GM18507 (cell line): ENCODE data around the gene AUNIP.
"Not testable (repeated sequence)": the region's sequence is repeated elsewhere in the genome, so short reads cannot be mapped to it uniquely, and the experiment has no call there.

Source experiments
- DNase-seq: peaks from one replicate; pipeline ENCODE4 v3.0.0; 2011; ENCODE audit warnings: low read depth; ENCODE audit not compliant: insufficient read length; ENCODE audit errors: extremely low spot score
- FAIRE-seq: peaks from 2 replicates; lab custom pipeline; 2011; peaks lifted over from hg19 to GRCh38; lab: Jason Lieb, UNC

AUNIP gene

GRCh38 chr1:25870614-25871013, 11.4 kb upstream of the AUNIP start:
- FAIRE-seq, result no peak
- no peak for DNase-seq

- no peak for FAIRE-seq
- DNase-seq, result no peak
Observed at GRCh38 chr1:25869909-25870606, 10.8 kb upstream of the AUNIP start.

- no peak for FAIRE-seq
- DNase-seq, result no peak
Observed at GRCh38 chr1:25867210-25867991, 8.1 kb upstream of the AUNIP start.

GRCh38 chr1:25866288-25866687, 7.0 kb upstream of the AUNIP start:
- FAIRE-seq, result no peak
- no peak for DNase-seq

GRCh38 chr1:25864434-25864833, 5.2 kb upstream of the AUNIP start:
- FAIRE-seq (no peak), DNase-seq (no peak)

GRCh38 chr1:25863486-25864262, 4.4 kb upstream of the AUNIP start:
- DNase-seq (no peak), FAIRE-seq (no peak)

GRCh38 chr1:25862785-25863485, 3.7 kb upstream of the AUNIP start:
- FAIRE-seq (no peak), DNase-seq (no peak)

- DNase-seq, result no peak
- FAIRE-seq, result no peak
Observed at GRCh38 chr1:25861316-25862286, 2.3 kb upstream of the AUNIP start.

GRCh38 chr1:25858494-25858893, 763 bp downstream of the AUNIP start:
- FAIRE-seq, result no peak
- DNase-seq, result no peak

- no peak for FAIRE-seq
- DNase-seq, result no peak
Observed at GRCh38 chr1:25856856-25857255, 2.4 kb downstream of the AUNIP start.

- FAIRE-seq (no peak), DNase-seq (no peak)
Observed at GRCh38 chr1:25854554-25854953, 4.7 kb downstream of the AUNIP start.

- FAIRE-seq (no peak), DNase-seq (no peak)
Observed at GRCh38 chr1:25848531-25848930, 10.7 kb downstream of the AUNIP start.

GRCh38 chr1:25847929-25848328, 11.3 kb downstream of the AUNIP start:
- no peak for FAIRE-seq

GRCh38 chr1:25845664-25846063, 13.6 kb downstream of the AUNIP start:
- DNase-seq (no peak), FAIRE-seq (no peak)

More at GRCh38 chr1:25847929-25848328, 11.3 kb downstream of the AUNIP start:
- no peak for DNase-seq

- no peak for FAIRE-seq
- DNase-seq, result no peak
Observed at GRCh38 chr1:25844536-25845337, 14.5 kb downstream of the AUNIP start.

- DNase-seq (no peak), FAIRE-seq (no peak)
Observed at GRCh38 chr1:25843483-25843882, 15.8 kb downstream of the AUNIP start.

- FAIRE-seq, DNase-seq: not testable (repeated sequence)
Observed at GRCh38 chr1:25839808-25840207, 19.4 kb downstream of the AUNIP start.
